ENCODE data around the gene MAP7. TPM values are rescaled to one million over a fixed set of nuclear protein-coding genes. Genes with fewer than 3 reads are reported as not detected.

Gene MAP7
- total RNA-seq, 4 donors from 2014 or later = 18.3 to 33.0 (median 28.2) TPM

GRCh38 chr6:136370988-136371728, 179.1 kb downstream of the MAP7 start:
- H3K27ac ChIP-seq = no peak overlapping the region
- H3K4me1 ChIP-seq = no peaks in the 10 kb centered on the region
- no peaks in the 10 kb centered on the region for H3K27me3 ChIP-seq
- H3K9me3 ChIP-seq = no peaks in the 10 kb centered on the region
- intact Hi-C loops (cut with DNase I) = loop anchor here (10.0 kb wide), 1 partner anchor 174 kb away; no protein-coding TSS in a partner anchor
- DNase-seq = no peak
- no peak overlapping the region for H3K4me3 ChIP-seq
- WGBS, 2 donors = 65 to 80% methylated on average over 4 of the region's 4 CpGs
- H3K36me3 ChIP-seq = peaks cover 0 to 26% (median 0%) of the 10 kb centered on the region in 3 donors
- no peak for TF ChIP-seq CTCF (IDR thresholded peaks at IDR 0.05)
- no peak for TF ChIP-seq POLR2A (IDR thresholded peaks at IDR 0.05)

GRCh38 chr6:136365776-136366354, 184.4 kb downstream of the MAP7 start:
- Histone ChIP-seq H3K4me1 (no peaks in the 10 kb centered on the region), H3K27me3 (no peaks in the 10 kb centered on the region), H3K27ac (no peak overlapping the region), H3K36me3 (peaks cover 0 to 50% (median 0%) of the 10 kb centered on the region in 3 donors), H3K9me3 (no peaks in the 10 kb centered on the region), H3K4me3 (no peak overlapping the region)
- DNase-seq = peak; percentile 3
- no peak for TF ChIP-seq POLR2A (IDR thresholded peaks at IDR 0.05)
- TF ChIP-seq CTCF (IDR thresholded peaks at IDR 0.05) = no peak
- WGBS, 2 donors = 39 to 47% methylated on average over 6 to 8 of the region's 11 CpGs
- intact Hi-C loops (cut with DNase I) = no loop called here

- Histone ChIP-seq H3K9me3 (no peaks in the 10 kb centered on the region), H3K27me3 (no peaks in the 10 kb centered on the region), H3K27ac (no peak overlapping the region), H3K4me3 (no peak overlapping the region), H3K4me1 (no peaks in the 10 kb centered on the region), H3K36me3 (peaks cover 0 to 79% (median 0%) of the 10 kb centered on the region in 3 donors)
- no peak for DNase-seq
- no peak for TF ChIP-seq CTCF (IDR thresholded peaks at IDR 0.05)
- TF ChIP-seq POLR2A (IDR thresholded peaks at IDR 0.05) = no peak
- intact Hi-C loops (cut with DNase I) = no loop called here
- 85 to 88% methylated on average over 6 to 8 of the region's 11 CpGs for WGBS, 2 donors
These were observed 187.5 kb downstream of the MAP7 start for GRCh38 chr6:136362421-136363356.

GRCh38 chr6:136361787-136362186, 188.4 kb downstream of the MAP7 start:
- Histone ChIP-seq H3K36me3 (peaks cover 0 to 85% (median 0%) of the 10 kb centered on the region in 3 donors), H3K9me3 (no peaks in the 10 kb centered on the region), H3K4me1 (no peaks in the 10 kb centered on the region), H3K4me3 (no peak overlapping the region), H3K27ac (no peak overlapping the region), H3K27me3 (no peaks in the 10 kb centered on the region)
- no peak for DNase-seq
- TF ChIP-seq POLR2A (IDR thresholded peaks at IDR 0.05) = no peak
- TF ChIP-seq CTCF (IDR thresholded peaks at IDR 0.05) = no peak
- WGBS, 2 donors = 93 to 98% methylated on average over 2 of the region's 2 CpGs
- intact Hi-C loops (cut with DNase I) = no loop called here

All from esophagus squamous epithelium (tissue), 5 donors.